ENCODE results near the gene RBFOX1.

Gene RBFOX1

DNA sequence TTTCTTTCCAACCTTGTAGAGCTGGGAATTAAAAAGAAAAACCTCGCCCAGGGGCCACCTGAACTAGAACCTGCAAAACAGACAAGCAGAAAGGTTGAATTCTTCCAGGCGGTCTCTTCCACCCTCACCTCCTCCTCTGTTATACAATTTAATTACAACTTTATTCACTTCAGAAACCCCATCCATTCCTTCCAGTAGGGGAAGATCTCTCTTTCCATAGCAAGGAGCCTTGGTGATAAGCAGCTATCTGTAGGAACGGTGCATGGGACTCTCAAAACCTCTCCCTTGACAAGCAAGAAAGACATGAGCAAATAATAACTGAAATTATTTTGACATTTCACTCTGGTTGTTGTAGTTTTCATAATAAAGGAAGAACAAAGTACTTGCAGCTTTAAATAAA lies 176.0 kb downstream of the RBFOX1 start:
- DNase-seq (ENCODE audit: low read depth, low spot score), result no peak
- in situ Hi-C loops (cut with HindIII; ENCODE audit: low sequenced_read_pairs), result no loop called here
- TF ChIP-seq, protein P1, sequence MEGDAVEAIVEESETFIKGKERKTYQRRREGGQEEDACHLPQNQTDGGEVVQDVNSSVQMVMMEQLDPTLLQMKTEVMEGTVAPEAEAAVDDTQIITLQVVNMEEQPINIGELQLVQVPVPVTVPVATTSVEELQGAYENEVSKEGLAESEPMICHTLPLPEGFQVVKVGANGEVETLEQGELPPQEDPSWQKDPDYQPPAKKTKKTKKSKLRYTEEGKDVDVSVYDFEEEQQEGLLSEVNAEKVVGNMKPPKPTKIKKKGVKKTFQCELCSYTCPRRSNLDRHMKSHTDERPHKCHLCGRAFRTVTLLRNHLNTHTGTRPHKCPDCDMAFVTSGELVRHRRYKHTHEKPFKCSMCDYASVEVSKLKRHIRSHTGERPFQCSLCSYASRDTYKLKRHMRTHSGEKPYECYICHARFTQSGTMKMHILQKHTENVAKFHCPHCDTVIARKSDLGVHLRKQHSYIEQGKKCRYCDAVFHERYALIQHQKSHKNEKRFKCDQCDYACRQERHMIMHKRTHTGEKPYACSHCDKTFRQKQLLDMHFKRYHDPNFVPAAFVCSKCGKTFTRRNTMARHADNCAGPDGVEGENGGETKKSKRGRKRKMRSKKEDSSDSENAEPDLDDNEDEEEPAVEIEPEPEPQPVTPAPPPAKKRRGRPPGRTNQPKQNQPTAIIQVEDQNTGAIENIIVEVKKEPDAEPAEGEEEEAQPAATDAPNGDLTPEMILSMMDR (IDR thresholded peaks at IDR 0.05; ENCODE audit: low read depth, low read length), result no peak
- no peak overlapping the region for H3K4me3 ChIP-seq (ENCODE audit: low read depth, low read length)

DNA sequence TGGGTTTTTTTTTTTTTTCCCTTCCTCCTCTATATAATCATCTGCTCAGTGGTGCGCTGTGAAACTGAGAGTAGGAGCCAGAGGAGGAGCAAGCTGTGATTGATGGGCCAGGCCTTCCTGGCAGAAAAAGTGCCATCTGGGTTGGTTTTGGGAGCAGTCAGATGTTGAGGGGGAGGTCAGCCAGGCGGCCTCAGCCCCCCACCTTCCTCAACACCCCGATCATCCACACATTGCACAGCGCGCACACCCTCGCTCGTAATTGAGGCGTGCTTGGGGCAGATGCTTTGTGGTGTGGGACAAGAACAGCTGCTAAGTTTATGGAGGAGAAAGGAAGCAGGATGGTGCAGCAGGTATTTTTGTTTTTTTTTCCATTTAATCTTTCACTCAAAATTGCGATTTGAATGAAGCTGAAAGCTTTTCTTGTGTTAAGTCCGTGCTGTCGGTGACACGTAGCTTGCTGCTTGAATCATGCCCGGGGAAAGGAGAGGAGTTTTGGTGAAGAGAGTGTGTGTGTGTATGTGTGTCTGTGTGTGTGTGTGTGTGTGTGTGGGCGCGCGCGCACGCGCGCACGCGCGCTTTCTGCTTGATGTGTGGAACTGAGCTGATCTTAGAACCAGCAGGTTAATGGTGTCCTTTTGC lies 177.4 kb downstream of the RBFOX1 start:
- TF ChIP-seq, protein P1 (IDR thresholded peaks at IDR 0.05; ENCODE audit: low read depth, low read length), result no peak
- in situ Hi-C loops (cut with HindIII; ENCODE audit: low sequenced_read_pairs), result no loop called here
- H3K4me3 ChIP-seq (ENCODE audit: low read depth, low read length), result no peak overlapping the region
- DNase-seq (ENCODE audit: low read depth, low spot score), result no peak

DNA sequence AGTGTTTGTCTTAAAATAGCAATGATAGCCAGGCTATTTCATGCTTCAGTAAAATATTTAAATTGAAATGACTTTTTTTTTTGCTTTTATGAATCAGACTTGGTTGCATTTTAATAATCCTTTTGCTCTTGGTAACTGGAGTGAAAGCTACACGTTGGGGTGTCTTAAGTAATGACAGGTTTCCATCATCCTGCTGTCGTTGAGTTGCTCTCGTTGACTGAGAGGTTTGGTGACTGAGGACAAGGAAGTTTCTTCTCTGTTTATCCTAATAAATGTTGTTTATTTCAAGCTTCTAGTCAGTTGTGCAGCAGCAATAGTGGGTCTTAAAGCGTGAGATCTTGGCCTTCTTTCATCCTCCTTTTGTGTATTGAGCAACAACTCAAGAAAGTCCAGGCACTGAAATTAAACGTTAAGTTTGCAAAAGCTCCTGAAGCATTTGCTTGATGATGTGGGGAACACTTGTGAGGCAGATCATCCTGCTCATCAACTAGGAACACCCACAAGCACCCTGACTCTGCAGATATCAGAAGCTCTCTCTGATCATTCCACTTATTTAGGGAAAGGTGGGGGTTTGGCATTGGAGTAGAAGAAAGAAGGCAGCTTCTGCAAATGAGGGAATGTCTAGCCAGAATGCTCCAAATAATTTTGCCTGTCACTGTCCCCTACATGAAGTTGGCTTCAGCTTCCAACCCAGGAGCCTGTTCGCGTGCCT lies 179.1 kb downstream of the RBFOX1 start:
- TF ChIP-seq, protein P1 (IDR thresholded peaks at IDR 0.05; ENCODE audit: low read depth, low read length), result no peak
- DNase-seq (ENCODE audit: low read depth, low spot score), result no peak
- H3K4me3 ChIP-seq (ENCODE audit: low read depth, low read length), result no peak overlapping the region
- in situ Hi-C loops (cut with HindIII; ENCODE audit: low sequenced_read_pairs), result no loop called here

DNA sequence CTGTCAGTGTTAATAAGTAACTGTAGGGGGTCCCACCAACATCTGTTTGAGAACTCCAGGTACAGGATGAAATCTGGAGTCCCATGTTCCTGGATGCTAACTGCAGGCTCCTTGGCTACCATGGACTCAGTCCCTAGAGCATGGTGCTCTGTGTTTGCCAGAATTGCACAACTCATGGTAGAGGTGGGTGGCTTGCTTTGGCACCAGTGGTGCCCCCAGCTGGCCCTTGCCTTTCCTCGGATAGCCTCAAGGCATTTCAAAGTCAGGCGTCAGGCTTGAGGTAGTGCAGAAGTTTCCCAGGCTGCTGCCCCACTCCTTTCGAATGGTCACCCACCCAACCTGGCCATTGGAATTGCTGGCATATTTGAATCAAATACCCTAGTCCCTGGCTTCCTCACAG lies 179.9 kb downstream of the RBFOX1 start:
- in situ Hi-C loops (cut with HindIII; ENCODE audit: low sequenced_read_pairs), result no loop called here
- H3K4me3 ChIP-seq (ENCODE audit: low read depth, low read length), result no peak overlapping the region
- DNase-seq (ENCODE audit: low read depth, low spot score), result no peak
- TF ChIP-seq, protein P1 (IDR thresholded peaks at IDR 0.05; ENCODE audit: low read depth, low read length), result no peak

DNA sequence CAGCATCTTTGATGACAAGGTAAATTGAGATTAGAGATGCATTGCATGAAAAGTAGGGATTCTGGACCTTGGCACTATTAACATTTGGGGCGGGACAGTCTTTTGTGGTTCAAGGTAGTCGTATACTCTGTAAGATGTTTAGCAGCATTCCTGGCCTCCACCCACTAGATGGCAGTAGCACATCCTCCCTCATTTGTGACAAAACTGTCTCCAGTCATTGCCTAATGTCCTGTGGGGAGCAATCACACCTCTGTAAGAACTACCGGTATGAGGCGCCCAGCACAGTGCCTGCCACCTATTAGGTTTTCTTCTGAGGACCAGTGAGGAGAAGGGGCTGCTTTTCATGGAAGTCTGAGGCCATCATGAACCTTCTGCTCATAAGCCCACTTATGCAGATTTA lies 180.8 kb downstream of the RBFOX1 start:
- DNase-seq (ENCODE audit: low read depth, low spot score), result no peak
- H3K4me3 ChIP-seq (ENCODE audit: low read depth, low read length), result no peak overlapping the region
- TF ChIP-seq, protein P1 (IDR thresholded peaks at IDR 0.05; ENCODE audit: low read depth, low read length), result no peak
- in situ Hi-C loops (cut with HindIII; ENCODE audit: low sequenced_read_pairs), result no loop called here

DNA sequence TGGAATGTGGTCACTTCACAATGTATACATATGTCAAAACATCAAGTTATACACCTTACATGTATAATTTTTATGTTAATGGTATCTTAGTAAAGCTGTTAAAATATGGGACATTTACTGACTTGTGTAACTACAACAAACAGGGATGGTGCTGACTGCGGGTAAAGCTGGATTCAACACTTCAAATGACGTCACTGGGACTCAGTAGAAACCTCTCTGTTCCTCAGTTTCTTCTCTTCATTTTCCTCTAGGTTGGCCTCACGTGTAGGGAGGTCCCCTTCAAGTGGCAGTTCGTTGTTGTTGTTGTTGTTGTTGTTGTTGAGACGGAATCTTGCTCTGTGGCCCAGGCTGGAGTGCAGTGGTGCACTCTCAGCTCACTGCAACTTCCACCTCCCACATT lies 182.9 kb downstream of the RBFOX1 start:
- DNase-seq (ENCODE audit: low read depth, low spot score), result no peak
- in situ Hi-C loops (cut with HindIII; ENCODE audit: low sequenced_read_pairs), result no loop called here
- H3K4me3 ChIP-seq (ENCODE audit: low read depth, low read length), result no peak overlapping the region
- TF ChIP-seq, protein P1 (IDR thresholded peaks at IDR 0.05; ENCODE audit: low read depth, low read length), result no peak

Measured in astrocyte of the spinal cord (primary cell).